Tibial nerve (tissue), 4 donors: ENCODE data around the gene MKLN1. TPM values are rescaled to one million over a fixed set of nuclear protein-coding genes. Genes with fewer than 3 reads are reported as not detected.
"Not testable (repeated sequence)": the region's sequence is repeated elsewhere in the genome, so short reads cannot be mapped to it uniquely, and the experiment has no call there.

ENCODE experiments used
- DNase-seq, 2 donors: peaks; one replicate each; pipeline ENCODE4 v3.0.0-alpha.2; 2019; ENCODE audit warnings: low spot score in 2 of 2
- H3K27ac ChIP-seq, 4 donors: fragments of 200-600 bp; sonication (generic) in 3 of 4; one replicate each; pipeline ENCODE4 v1.5.1; 2017 to 2019; ENCODE audit warnings: mild to moderate bottlenecking in 1 of 4
- H3K27me3 ChIP-seq, 2 donors: fragments of 200-600 bp; sonication (generic) in 1 of 2; one replicate each; pipeline versions ENCODE4 v1.5.1 to v1.6.0; 2017 to 2019
- H3K36me3 ChIP-seq, 3 donors: fragments of 200-600 bp; sonication (generic); one replicate each; pipeline ENCODE4 v1.5.1; 2018 to 2019
- H3K4me1 ChIP-seq, 4 donors: fragments of 200-600 bp; sonication (generic) in 3 of 4; one replicate each; pipeline ENCODE4 v1.5.1; 2017 to 2019
- H3K4me3 ChIP-seq, 4 donors: fragments of 200-600 bp; sonication (generic) in 3 of 4; one replicate each; pipeline ENCODE4 v1.5.1; 2017 to 2019; ENCODE audit warnings: mild to moderate bottlenecking in 1 of 4, moderate library complexity in 1 of 4
- H3K9me3 ChIP-seq, 4 donors: fragments of 200-600 bp; sonication (generic) in 3 of 4; one replicate each; pipeline ENCODE4 v1.5.1; 2017 to 2019
- EP300 ChIP-seq, 2 donors: sonication (generic); formaldehyde crosslinking; IDR thresholded peaks; one replicate each; pipeline ENCODE4 v1.6.1; 2017; ENCODE audit warnings: antibody characterized with exemption in 2 of 2, mild to moderate bottlenecking in 1 of 2
- POLR2A ChIP-seq, 2 donors: fragments of 450-650 bp; IDR thresholded peaks; one replicate each; pipeline ENCODE4 v1.6.1; 2017; ENCODE audit warnings: antibody characterized with exemption in 2 of 2, mild to moderate bottlenecking in 2 of 2, moderate library complexity in 2 of 2
- WGBS, 2 donors: methylation state at CpG; one replicate each; pipeline ENCODE4 v1.1.5; 2018; 5-methylcytosine and 5-hydroxymethylcytosine counted together
- total RNA-seq, 4 donors: library from RNA; depleted of rRNA; stranded (reverse); fragments of >200 nt; gene quantifications; one replicate each; pipeline ENCODE4 v1.1.0, GENCODE V29; 2016
- TF ChIP-seq, protein P1 (sequence below), 5 experiments: fragments of 200-600 bp in 3 of 5; fragments of 450-650 bp in 2 of 5; sonication (generic) in 3 of 5; IDR thresholded peaks; one replicate each; pipeline ENCODE4 v1.5.1; 2016 to 2019; ENCODE audit warnings: antibody characterized with exemption in 5 of 5, mild to moderate bottlenecking in 3 of 5, moderate library complexity in 2 of 5

Gene MKLN1
- total RNA-seq, 4 donors from 2014 or later, result 86.4 to 143 (median 95.0) TPM

DNA sequence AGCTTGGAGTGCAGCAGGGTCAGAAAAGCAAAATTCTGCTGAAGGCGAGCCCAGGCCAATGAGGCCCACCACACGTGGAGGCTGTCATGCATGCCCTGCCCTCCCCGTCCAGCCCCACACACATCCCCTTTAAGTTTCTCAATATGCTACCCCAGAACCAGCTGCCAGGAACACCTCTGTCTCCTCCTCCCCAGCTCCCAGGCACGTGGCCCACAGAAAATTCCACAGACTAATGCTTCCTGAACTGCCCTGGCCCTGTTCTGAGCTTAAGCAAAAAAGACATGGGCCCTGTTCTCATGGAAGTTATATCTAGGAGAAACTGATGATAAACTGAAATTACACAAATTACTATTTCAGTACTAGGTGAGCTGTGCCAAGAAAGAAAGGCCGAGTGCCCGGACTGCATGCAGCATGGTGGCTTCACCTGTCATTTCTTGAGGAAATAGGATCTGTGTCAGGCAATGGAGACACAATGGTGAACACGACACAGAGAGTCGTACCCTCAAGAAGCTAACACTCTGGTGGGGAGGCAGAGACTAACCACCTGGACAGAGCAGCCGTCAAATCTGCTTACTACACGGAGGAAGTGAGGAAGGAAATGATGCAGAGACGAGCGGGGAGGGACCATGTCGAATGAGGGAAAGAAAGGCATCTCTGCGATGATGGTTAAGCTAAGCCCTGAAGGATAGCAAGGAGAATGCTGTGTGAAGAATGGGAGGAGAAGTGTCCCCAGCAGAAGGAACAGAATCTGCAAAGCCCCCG, 184.3 kb downstream of the MKLN1 start:
- no peak overlapping the region for H3K4me3 ChIP-seq
- H3K4me1 ChIP-seq, result peaks cover 0 to 36% (median 9%) of the 10 kb centered on the region in 4 donors
- DNase-seq, result no peak
- no peaks in the 10 kb centered on the region for H3K9me3 ChIP-seq
- no peaks in the 10 kb centered on the region for H3K27me3 ChIP-seq
- H3K27ac ChIP-seq, result peak overlapping the region in 1 of 4 donors; percentile 15
- peaks cover 0 to 10% (median 0%) of the 10 kb centered on the region in 3 donors for H3K36me3 ChIP-seq
- TF ChIP-seq EP300 (IDR thresholded peaks at IDR 0.05) (no peak), POLR2A (IDR thresholded peaks at IDR 0.05) (no peak)
- TF ChIP-seq, protein P1, sequence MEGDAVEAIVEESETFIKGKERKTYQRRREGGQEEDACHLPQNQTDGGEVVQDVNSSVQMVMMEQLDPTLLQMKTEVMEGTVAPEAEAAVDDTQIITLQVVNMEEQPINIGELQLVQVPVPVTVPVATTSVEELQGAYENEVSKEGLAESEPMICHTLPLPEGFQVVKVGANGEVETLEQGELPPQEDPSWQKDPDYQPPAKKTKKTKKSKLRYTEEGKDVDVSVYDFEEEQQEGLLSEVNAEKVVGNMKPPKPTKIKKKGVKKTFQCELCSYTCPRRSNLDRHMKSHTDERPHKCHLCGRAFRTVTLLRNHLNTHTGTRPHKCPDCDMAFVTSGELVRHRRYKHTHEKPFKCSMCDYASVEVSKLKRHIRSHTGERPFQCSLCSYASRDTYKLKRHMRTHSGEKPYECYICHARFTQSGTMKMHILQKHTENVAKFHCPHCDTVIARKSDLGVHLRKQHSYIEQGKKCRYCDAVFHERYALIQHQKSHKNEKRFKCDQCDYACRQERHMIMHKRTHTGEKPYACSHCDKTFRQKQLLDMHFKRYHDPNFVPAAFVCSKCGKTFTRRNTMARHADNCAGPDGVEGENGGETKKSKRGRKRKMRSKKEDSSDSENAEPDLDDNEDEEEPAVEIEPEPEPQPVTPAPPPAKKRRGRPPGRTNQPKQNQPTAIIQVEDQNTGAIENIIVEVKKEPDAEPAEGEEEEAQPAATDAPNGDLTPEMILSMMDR (IDR thresholded peaks at IDR 0.05), result no peak
- 72 to 79% methylated on average over 15 of the region's 15 CpGs for WGBS, 2 donors

DNA sequence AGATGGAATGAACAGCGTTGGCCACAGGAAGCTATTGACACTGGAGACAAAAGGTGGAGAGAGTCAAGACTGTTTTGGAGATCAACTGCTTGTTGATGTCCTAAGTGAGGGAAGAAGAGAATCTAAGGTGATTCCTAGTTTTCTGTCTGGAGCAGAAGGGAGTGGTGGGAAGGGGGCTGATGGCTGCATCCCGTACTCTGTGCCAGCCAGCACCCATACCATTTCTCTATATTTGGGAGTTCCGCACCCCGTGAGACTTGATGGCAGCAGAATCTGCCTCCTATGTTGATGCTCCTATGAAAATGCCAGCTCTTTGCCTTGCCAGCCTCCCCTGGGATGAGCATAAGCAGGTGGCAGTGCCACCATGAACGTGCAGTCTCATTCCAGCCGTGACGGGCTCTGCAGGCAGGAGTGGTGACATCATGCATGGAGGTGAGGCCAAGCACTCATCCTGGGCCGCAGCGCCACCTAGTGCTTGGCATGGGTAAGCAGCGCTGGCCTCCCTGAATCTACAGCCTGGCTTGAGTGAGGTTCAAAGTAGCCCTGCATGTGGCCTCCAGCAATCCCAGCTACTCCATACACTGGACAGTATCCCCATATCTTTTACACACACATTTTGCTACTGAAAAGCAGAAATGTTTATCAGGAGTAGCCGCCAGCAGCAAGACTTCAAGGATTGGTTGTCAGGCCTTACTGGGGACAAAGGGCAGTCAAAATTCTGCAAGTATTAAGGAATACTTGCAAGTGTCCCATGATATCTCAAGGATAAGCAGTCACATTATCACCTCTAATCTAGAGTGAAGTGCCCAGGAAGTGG, 185.8 kb downstream of the MKLN1 start:
- WGBS, 2 donors, result 40 to 41% methylated on average over 11 of the region's 11 CpGs
- TF ChIP-seq EP300 (IDR thresholded peaks at IDR 0.05), result peak in 1 of 2 donors; percentile 69
- TF ChIP-seq, protein P1 (IDR thresholded peaks at IDR 0.05), result peak; percentile 89 to 93 (median 91)
- TF ChIP-seq POLR2A (IDR thresholded peaks at IDR 0.05), result no peak
- peak overlapping the region in 1 of 4 donors; percentile 61 for H3K27ac ChIP-seq

DNA sequence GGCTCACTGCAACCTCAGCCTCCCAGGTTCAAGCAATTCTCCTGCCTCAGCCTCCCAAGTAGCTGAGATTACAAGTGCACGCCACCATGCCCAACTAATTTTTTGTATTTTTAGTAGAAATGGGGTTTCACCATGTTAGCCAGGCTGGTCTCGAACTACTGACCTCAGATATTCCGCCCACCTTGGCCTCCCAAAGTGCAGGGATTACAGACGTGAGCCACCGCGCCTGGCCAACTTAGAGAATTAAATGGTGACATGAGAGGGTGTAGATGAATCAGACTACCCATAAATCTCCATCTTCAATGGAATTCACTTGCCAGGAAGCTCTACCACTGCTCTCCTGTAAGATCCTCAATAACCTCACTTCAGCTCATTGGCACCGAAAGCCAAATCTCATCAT, 187.8 kb downstream of the MKLN1 start:
- H3K4me3 ChIP-seq, H3K27ac ChIP-seq, H3K27me3 ChIP-seq, H3K9me3 ChIP-seq, H3K36me3 ChIP-seq, DNase-seq: not testable (repeated sequence)
- 90 to 91% methylated on average over 7 of the region's 7 CpGs for WGBS, 2 donors
- peaks cover 0 to 21% (median 3%) of the 10 kb centered on the region in 4 donors for H3K4me1 ChIP-seq

More for the DNA sequence above, 185.8 kb downstream of the MKLN1 start:
- peaks cover 0 to 10% (median 0%) of the 10 kb centered on the region in 3 donors for H3K36me3 ChIP-seq
- no peaks in the 10 kb centered on the region for H3K27me3 ChIP-seq
- H3K4me3 ChIP-seq, result no peak overlapping the region
- H3K9me3 ChIP-seq, result no peaks in the 10 kb centered on the region
- peak; percentile 77 to 86 for DNase-seq
- peaks cover 0 to 21% (median 3%) of the 10 kb centered on the region in 4 donors for H3K4me1 ChIP-seq

DNA sequence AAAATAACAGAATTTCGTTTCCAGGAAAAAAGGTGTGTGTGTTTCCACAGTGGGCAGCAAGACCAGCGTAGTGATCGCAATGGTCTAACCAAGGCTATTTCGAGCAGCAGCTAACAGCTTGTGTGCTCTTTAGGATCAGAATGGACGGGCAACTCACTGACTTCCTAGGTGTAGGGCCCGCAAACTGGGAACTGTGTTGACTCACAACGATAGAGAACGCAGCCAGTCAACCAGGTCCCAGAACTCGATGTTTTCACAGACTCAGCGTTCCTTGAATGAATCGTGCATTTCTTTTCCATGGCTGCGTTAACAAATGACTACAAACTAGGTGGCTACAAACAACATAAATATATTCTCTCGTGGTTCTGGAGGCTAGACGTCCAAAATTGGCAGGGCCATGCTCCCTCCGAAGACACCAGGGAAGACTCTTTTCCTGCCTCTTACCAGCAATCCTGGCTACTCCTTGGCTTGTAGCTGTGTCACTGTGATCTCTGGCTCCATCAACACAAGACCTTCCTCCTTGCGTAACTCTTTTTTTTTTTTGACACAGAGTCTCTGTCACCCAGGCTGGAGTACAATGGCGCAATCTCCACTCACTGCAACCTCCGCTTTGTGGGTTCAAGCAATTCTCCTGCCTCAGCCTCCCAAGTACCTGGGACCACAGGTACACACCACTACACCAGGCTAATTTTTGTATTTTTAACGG, 189.7 kb downstream of the MKLN1 start:
- H3K4me3 ChIP-seq, result no peak overlapping the region
- DNase-seq, result no peak
- no peaks in the 10 kb centered on the region for H3K36me3 ChIP-seq
- no peak overlapping the region for H3K27ac ChIP-seq
- no peaks in the 10 kb centered on the region for H3K9me3 ChIP-seq
- WGBS, 2 donors, result 89% methylated on average over 19 of the region's 19 CpGs
- H3K27me3 ChIP-seq, result no peaks in the 10 kb centered on the region
- TF ChIP-seq, protein P1 (IDR thresholded peaks at IDR 0.05), result no peak
- TF ChIP-seq POLR2A (IDR thresholded peaks at IDR 0.05), result no peak
- no peak for TF ChIP-seq EP300 (IDR thresholded peaks at IDR 0.05)
- H3K4me1 ChIP-seq, result peaks cover 0 to 33% (median 5%) of the 10 kb centered on the region in 4 donors

DNA sequence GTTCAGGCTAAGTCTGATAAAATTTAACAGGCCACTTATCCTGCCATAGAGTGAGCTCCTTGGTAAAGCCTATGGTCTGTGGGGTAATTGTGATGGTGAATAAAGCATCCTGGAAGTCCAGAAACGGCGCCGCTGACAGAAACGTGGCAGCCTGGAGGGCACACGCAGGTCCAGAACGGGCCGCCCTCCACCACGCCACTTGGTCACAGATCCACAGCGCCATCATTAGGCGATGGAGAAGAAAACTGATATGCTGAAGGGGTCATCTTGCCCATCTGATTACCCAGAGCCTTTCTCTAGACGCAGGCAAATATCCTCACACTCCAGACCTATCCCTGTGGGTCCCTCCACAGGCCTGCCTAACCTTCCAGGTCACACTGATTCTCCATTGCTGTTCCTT, 190.9 kb downstream of the MKLN1 start:
- Histone ChIP-seq H3K4me3 (no peak overlapping the region), H3K4me1 (peaks cover 0 to 29% (median 3%) of the 10 kb centered on the region in 4 donors), H3K27me3 (no peaks in the 10 kb centered on the region), H3K36me3 (no peaks in the 10 kb centered on the region), H3K9me3 (no peaks in the 10 kb centered on the region), H3K27ac (peak overlapping the region in 1 of 4 donors; percentile 47)
- TF ChIP-seq, protein P1 (IDR thresholded peaks at IDR 0.05), result no peak
- TF ChIP-seq POLR2A (IDR thresholded peaks at IDR 0.05) (no peak), EP300 (IDR thresholded peaks at IDR 0.05) (no peak)
- DNase-seq, result no peak
- WGBS, 2 donors, result 89 to 90% methylated on average over 11 of the region's 11 CpGs
